Thyroid gland (tissue), 4 donors: Measurements from ENCODE around the gene CDH20.

Experiments
- CTCF ChIP-seq, 6 experiments: fragments of 200-600 bp in 3 of 6; fragments of 450-650 bp in 3 of 6; sonication (generic) in 3 of 6; IDR thresholded peaks; one replicate each; pipeline ENCODE4 v1.5.1; 2016 to 2019; ENCODE audit warnings: antibody characterized with exemption in 6 of 6, mild to moderate bottlenecking in 2 of 6, inconsistent platforms in 1 of 6, moderate library complexity in 1 of 6
- POLR2A ChIP-seq, 2 donors: fragments of 450-650 bp; IDR thresholded peaks; one replicate each; pipeline ENCODE4 v1.6.1; 2017; ENCODE audit warnings: antibody characterized with exemption in 2 of 2, mild to moderate bottlenecking in 2 of 2, moderate library complexity in 1 of 2

GRCh38 chr18:61489334-61489733 is 156.1 kb downstream of the CDH20 start:
- TF ChIP-seq CTCF (IDR thresholded peaks at IDR 0.05) (no peak), POLR2A (IDR thresholded peaks at IDR 0.05) (no peak)
